Breast epithelium (tissue), 4 donors: Measurements from ENCODE around the gene OSBPL5. TPM values are rescaled to one million over a fixed set of nuclear protein-coding genes. Genes with fewer than 3 reads are reported as not detected.

Source experiments
- DNase-seq, 2 donors: peaks; one replicate each; pipeline ENCODE4 v3.0.0-alpha.2; 2019; ENCODE audit warnings: low spot score in 2 of 2
- H3K27ac ChIP-seq, 2 donors: fragments of 200-600 bp; sonication (generic) in 1 of 2; one replicate each; pipeline ENCODE4 v1.5.1; 2016 to 2019; ENCODE audit warnings: mild to moderate bottlenecking in 1 of 2
- H3K27me3 ChIP-seq, 2 donors: fragments of 200-600 bp; sonication (generic) in 1 of 2; one replicate each; pipeline versions ENCODE4 v1.5.1 to v1.6.0; 2017 to 2019; ENCODE audit warnings: control low read depth in 1 of 2, mild to moderate bottlenecking in 1 of 2
- H3K36me3 ChIP-seq: fragments of 200-600 bp; one replicate; pipeline ENCODE4 v1.5.1; 2019
- H3K4me1 ChIP-seq, 2 donors: fragments of 200-600 bp; sonication (generic); one replicate each; pipeline ENCODE4 v1.5.1; 2016 to 2019; ENCODE audit warnings: control low read depth in 1 of 2
- H3K4me3 ChIP-seq, 3 donors: fragments of 200-600 bp; sonication (generic); 1 replicate in 2 of 3; 2 replicates in 1 of 3; pipeline ENCODE4 v1.5.1; 2016 to 2019; ENCODE audit warnings: mild to moderate bottlenecking in 3 of 3, moderate library complexity in 2 of 3
- H3K9me3 ChIP-seq, 2 donors: fragments of 200-600 bp; sonication (generic) in 1 of 2; one replicate each; pipeline ENCODE4 v1.5.1; 2016 to 2019; ENCODE audit warnings: control low read depth in 1 of 2
- POLR2A ChIP-seq: fragments of 450-650 bp; IDR thresholded peaks from one replicate; pipeline ENCODE4 v1.6.1; 2016; ENCODE audit warnings: antibody characterized with exemption, mild to moderate bottlenecking, moderate library complexity
- POLR2AphosphoS5 ChIP-seq, 3 donors: sonication (generic); formaldehyde crosslinking; IDR thresholded peaks; one replicate each; pipeline ENCODE4 v1.6.1; 2017; ENCODE audit warnings: antibody characterized with exemption in 3 of 3
- intact Hi-C: fragments of 100-400 bp; cut with DNase I; formaldehyde crosslinking; loops from one replicate; pipeline ENCODE4 v1.15.1; 2023; ENCODE audit warnings: low total_unique reads
- total RNA-seq, 3 donors: library from RNA; depleted of rRNA; stranded (reverse); fragments of >200 nt; gene quantifications; one replicate each; pipeline ENCODE4 v1.1.0, GENCODE V29; 2016
- TF ChIP-seq, protein P1 (sequence below), 3 donors: fragments of 450-650 bp; IDR thresholded peaks; one replicate each; pipeline ENCODE4 v1.5.1; 2016 to 2017; ENCODE audit warnings: antibody characterized with exemption in 3 of 3, mild to moderate bottlenecking in 3 of 3, moderate library complexity in 3 of 3

Gene OSBPL5
- total RNA-seq, 3 donors from 2014 or later, result 25.3 to 64.2 (median 27.8) TPM

DNA sequence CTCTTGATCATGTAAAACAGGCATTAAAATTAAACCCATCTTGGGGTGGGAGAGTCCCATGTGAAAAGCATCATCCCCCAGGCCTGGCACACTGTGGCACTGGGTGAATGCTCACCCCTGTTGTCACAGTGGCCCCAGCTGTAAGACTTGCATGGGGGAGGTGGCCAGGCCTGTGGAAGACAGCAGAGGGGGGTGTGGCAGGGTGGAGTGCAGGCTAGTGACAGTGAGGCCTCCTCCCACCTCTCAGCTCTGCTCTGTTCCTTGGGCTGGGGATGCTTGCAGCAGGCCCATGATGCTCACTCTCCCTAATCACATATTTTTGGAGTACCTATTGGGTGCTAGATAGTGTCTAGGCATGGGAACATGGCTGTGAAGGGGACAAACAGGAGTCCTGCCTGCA is 10.1 kb upstream of the OSBPL5 start:
- no peak for DNase-seq
- Histone ChIP-seq H3K4me1 (no peaks in the 10 kb centered on the region), H3K27ac (no peak overlapping the region), H3K36me3 (no peaks in the 10 kb centered on the region), H3K4me3 (no peak overlapping the region), H3K9me3 (peaks cover 0 to 4% of the 10 kb centered on the region in 2 donors), H3K27me3 (no peaks in the 10 kb centered on the region)
- TF ChIP-seq, protein P1, sequence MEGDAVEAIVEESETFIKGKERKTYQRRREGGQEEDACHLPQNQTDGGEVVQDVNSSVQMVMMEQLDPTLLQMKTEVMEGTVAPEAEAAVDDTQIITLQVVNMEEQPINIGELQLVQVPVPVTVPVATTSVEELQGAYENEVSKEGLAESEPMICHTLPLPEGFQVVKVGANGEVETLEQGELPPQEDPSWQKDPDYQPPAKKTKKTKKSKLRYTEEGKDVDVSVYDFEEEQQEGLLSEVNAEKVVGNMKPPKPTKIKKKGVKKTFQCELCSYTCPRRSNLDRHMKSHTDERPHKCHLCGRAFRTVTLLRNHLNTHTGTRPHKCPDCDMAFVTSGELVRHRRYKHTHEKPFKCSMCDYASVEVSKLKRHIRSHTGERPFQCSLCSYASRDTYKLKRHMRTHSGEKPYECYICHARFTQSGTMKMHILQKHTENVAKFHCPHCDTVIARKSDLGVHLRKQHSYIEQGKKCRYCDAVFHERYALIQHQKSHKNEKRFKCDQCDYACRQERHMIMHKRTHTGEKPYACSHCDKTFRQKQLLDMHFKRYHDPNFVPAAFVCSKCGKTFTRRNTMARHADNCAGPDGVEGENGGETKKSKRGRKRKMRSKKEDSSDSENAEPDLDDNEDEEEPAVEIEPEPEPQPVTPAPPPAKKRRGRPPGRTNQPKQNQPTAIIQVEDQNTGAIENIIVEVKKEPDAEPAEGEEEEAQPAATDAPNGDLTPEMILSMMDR (IDR thresholded peaks at IDR 0.05), result no peak
- TF ChIP-seq POLR2AphosphoS5 (IDR thresholded peaks at IDR 0.05) (no peak), POLR2A (no peak)
- intact Hi-C loops, result no loop called here

DNA sequence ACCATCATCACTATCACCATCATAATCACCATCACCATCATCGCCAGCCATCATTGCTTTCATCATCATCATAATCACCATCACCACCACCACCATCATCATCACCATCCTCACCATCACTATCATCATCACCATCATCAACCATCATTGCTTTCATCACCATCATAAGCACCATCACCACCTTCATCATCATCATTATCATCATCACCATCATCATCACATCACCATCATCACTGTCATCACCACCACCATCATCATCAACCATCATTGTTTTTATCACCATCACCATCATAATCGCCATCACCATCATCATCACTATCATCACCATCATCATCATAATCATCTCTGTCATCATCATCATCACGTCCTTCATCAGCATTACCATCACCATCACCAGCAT is 9.3 kb upstream of the OSBPL5 start:
- no peaks in the 10 kb centered on the region for H3K36me3 ChIP-seq
- H3K4me1 ChIP-seq, result peaks cover 0 to 4% of the 10 kb centered on the region in 2 donors
- H3K27me3 ChIP-seq, result no peaks in the 10 kb centered on the region
- H3K9me3 ChIP-seq, result peaks cover 0 to 4% of the 10 kb centered on the region in 2 donors
- H3K4me3 ChIP-seq, result no peak overlapping the region
- intact Hi-C loops, result no loop called here
- TF ChIP-seq POLR2AphosphoS5 (IDR thresholded peaks at IDR 0.05) (no peak), POLR2A (no peak)
- TF ChIP-seq, protein P1 (IDR thresholded peaks at IDR 0.05), result no peak
- DNase-seq, result no peak
- no peak overlapping the region for H3K27ac ChIP-seq

DNA sequence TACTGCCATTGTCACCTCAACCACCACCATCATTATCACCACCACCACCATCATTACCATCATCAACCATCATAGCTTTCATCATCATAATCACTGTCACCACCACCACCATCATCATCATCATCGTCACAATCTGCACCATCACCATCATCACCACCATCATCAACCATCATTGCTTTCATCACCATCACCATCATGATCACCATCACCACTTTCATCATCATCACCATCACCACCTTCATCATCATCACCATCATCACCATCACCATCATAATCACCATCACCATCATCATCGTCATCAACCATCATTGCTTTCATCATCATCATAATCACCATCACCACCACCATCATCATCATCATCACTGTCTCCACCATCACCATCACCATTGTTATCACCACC is 8.7 kb upstream of the OSBPL5 start:
- Histone ChIP-seq H3K4me1 (peaks cover 0 to 5% of the 10 kb centered on the region in 2 donors), H3K27me3 (no peaks in the 10 kb centered on the region), H3K4me3 (no peak overlapping the region), H3K9me3 (peaks cover 0 to 4% of the 10 kb centered on the region in 2 donors), H3K27ac (no peak overlapping the region), H3K36me3 (no peaks in the 10 kb centered on the region)
- intact Hi-C loops, result no loop called here
- no peak for TF ChIP-seq POLR2A
- TF ChIP-seq, protein P1 (IDR thresholded peaks at IDR 0.05), result no peak
- DNase-seq, result no peak

DNA sequence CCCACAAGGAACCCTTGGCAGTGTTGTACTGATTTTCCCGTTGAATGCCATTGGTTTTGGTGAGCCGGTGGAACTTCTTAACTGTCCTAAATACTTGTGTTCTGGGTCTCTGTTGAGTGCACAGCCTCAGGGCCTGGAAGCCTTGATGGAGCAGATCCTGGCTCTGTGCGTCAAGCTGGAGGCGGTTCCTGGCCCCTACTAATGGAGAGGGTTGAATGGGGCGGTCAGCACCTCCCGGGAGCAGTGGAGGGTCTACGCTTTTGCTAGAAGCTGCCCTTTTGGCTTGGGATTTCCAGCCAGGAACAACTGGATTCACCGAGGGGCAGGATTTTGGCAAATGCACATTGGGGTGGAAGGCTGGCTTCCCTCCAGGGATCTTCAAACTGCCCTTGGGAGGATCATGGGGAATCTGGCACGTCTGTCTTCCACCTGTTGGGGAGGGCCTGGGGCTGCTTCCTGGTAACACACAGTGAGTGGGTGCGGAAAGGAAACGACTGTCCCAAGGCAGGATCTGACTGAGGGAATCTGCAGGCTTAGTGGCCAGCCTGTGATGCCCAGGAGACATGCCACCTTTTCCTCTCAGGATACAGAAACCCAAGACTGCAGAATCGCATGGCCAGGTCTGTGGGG is 6.9 kb upstream of the OSBPL5 start:
- Histone ChIP-seq H3K4me1 (peaks cover 0 to 5% of the 10 kb centered on the region in 2 donors), H3K27ac (no peak overlapping the region), H3K4me3 (no peak overlapping the region), H3K36me3 (no peaks in the 10 kb centered on the region), H3K9me3 (peaks cover 0 to 4% of the 10 kb centered on the region in 2 donors), H3K27me3 (no peaks in the 10 kb centered on the region)
- TF ChIP-seq, protein P1 (IDR thresholded peaks at IDR 0.05), result no peak
- TF ChIP-seq POLR2AphosphoS5 (IDR thresholded peaks at IDR 0.05) (no peak), POLR2A (no peak)
- DNase-seq, result no peak
- intact Hi-C loops, result no loop called here

DNA sequence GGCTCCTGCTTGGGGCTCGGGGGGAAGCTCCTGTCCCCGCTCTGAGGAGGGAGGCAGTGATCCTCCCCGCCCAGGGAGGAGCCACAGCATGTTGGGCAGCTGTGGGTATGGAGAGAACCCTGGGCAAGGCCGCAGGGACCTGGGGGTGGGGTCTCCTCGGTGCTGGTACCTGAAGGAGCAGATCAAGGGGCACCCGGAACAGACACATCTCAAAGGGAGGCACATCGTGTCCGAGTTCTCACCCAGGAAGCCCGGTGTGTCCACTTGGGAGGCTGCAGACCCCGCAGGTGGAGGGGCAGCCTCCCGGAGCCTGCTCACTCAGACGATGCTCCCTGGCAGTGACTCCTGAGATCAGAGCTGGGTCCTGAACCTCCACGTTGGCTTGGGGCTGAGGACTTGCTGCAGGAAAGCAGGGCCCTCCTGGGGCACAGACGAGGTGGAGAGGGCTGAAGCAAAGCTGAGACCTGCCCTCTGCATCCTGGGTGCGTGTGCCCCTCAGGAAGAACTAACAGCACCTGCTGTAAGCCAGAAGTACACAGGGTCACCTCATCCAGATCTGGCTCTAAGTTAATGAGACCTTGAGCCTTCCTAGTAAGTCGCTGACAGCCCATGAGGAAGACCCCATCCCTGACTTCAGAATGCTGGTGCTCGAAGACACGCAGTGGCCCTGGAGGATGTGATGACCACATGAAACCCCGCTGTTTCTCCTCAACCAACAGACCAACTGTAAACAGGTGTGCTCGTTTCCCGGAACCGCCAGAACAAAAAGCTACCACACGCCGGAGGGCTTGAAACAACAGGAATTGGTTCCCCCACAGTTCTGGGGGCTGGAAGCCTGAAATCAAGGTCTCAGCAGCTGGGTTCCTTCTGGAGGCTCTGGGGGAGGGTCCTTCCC is 5.9 kb upstream of the OSBPL5 start:
- TF ChIP-seq POLR2A, result no peak
- Histone ChIP-seq H3K4me3 (no peak overlapping the region), H3K36me3 (no peaks in the 10 kb centered on the region), H3K27me3 (no peaks in the 10 kb centered on the region), H3K4me1 (peaks cover under 1 to 8% of the 10 kb centered on the region in 2 donors), H3K27ac (no peak overlapping the region), H3K9me3 (peaks cover 0 to 1% of the 10 kb centered on the region in 2 donors)
- intact Hi-C loops, result no loop called here
- DNase-seq, result no peak
